ENCODE results near the gene PPARA. TPM values are rescaled to one million over a fixed set of nuclear protein-coding genes. Genes with fewer than 3 reads are reported as not detected.

PPARA gene
- total RNA-seq, 1 donor = 22.1 TPM

DNA sequence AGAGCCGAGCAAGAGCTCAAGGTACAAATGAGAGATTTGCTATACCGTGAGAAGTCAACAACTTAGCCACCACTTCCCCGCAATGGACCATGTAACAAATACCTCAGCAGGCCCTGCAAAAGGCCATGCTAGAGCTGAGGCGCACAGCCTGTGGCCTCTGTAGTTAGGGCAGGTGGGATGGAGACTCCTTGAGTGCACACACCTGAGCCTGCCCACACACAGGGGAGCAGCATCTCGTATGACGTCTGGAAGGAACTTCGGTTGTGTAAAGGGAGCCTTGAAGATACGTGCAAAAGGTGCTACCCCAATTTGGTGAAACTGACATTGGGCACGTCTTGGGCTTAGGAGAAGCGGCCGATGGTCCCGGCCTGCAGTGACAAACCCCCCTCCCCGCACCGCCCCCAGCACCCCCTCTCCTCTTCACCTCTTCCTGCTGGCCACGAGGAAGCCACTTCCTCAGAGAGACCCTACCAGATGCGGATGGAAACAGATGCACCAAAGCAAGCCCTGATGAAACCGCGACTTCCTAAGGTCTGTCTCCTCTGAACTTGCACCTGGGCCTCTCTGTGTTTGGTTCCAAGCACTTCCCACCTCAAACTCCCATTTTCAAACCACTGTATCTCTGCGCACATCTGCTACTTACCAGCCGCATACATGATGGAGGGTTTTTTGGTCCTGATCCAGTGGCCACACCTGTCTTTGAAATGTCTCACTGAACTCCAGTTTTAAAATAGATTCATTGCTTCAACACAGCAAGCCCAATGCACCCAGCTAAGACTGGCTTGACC lies 89.1 kb downstream of the PPARA start:
- Histone ChIP-seq H3K79me2 (ENCODE audit: insufficient read depth, low read length) (no peaks in the 10 kb centered on the region), H3K4me1 (ENCODE audit: insufficient read depth, low read length) (no peaks in the 10 kb centered on the region), H3K27me3 (ENCODE audit: insufficient read depth, low read length) (no peaks in the 10 kb centered on the region), H4K20me1 (ENCODE audit: insufficient read depth, low read length) (peaks cover 2% of the 10 kb centered on the region), H3K36me3 (ENCODE audit: insufficient read depth, low read length) (peaks cover 12% of the 10 kb centered on the region), H2AFZ (ENCODE audit: low read length) (no peak overlapping the region), H3K4me2 (ENCODE audit: insufficient read depth, low read length) (no peak overlapping the region), H3K27ac (ENCODE audit: low read depth, low read length) (no peak overlapping the region), H3K4me3 (ENCODE audit: insufficient read depth, low read length) (no peak overlapping the region), H3K9me3 (ENCODE audit: low read depth, low read length) (no peaks in the 10 kb centered on the region)
- DNase-seq (ENCODE audit: insufficient read length, low spot score, missing footprints) = no peak
- TF ChIP-seq, protein P1, sequence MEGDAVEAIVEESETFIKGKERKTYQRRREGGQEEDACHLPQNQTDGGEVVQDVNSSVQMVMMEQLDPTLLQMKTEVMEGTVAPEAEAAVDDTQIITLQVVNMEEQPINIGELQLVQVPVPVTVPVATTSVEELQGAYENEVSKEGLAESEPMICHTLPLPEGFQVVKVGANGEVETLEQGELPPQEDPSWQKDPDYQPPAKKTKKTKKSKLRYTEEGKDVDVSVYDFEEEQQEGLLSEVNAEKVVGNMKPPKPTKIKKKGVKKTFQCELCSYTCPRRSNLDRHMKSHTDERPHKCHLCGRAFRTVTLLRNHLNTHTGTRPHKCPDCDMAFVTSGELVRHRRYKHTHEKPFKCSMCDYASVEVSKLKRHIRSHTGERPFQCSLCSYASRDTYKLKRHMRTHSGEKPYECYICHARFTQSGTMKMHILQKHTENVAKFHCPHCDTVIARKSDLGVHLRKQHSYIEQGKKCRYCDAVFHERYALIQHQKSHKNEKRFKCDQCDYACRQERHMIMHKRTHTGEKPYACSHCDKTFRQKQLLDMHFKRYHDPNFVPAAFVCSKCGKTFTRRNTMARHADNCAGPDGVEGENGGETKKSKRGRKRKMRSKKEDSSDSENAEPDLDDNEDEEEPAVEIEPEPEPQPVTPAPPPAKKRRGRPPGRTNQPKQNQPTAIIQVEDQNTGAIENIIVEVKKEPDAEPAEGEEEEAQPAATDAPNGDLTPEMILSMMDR (IDR thresholded peaks at IDR 0.05; ENCODE audit: extremely low read depth, low read depth, low read length) = no peak

DNA sequence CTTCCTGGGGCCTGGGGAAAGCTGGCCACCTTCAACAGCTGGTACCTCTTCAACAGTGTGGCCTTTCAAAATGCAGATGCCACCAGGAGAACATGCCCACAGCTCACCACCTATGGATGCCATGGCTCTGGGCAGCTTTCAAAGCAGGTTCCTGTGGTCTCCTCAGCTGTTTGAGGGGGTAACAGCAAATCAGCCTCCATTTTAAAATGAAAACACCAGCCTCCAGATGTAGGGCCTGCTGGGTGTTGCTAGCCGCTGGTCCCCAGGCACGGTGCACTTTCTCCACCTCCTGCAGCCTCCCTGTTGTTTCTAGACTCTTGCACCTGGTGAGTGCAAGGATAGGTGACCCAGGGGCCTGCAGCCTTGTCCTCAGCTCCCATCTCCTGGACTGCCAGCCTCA lies 89.7 kb downstream of the PPARA start:
- no peaks in the 10 kb centered on the region for H3K27me3 ChIP-seq (ENCODE audit: insufficient read depth, low read length)
- H2AFZ ChIP-seq (ENCODE audit: low read length) = no peak overlapping the region
- no peak overlapping the region for H3K27ac ChIP-seq (ENCODE audit: low read depth, low read length)
- H3K4me2 ChIP-seq (ENCODE audit: insufficient read depth, low read length) = no peak overlapping the region
- H3K79me2 ChIP-seq (ENCODE audit: insufficient read depth, low read length) = no peaks in the 10 kb centered on the region
- no peaks in the 10 kb centered on the region for H3K9me3 ChIP-seq (ENCODE audit: low read depth, low read length)
- H3K4me1 ChIP-seq (ENCODE audit: insufficient read depth, low read length) = no peaks in the 10 kb centered on the region
- TF ChIP-seq, protein P1 (IDR thresholded peaks at IDR 0.05; ENCODE audit: extremely low read depth, low read depth, low read length) = no peak
- no peak for DNase-seq (ENCODE audit: insufficient read length, low spot score, missing footprints)
- H3K4me3 ChIP-seq (ENCODE audit: insufficient read depth, low read length) = no peak overlapping the region
- peaks cover 12% of the 10 kb centered on the region for H3K36me3 ChIP-seq (ENCODE audit: insufficient read depth, low read length)
- peaks cover 5% of the 10 kb centered on the region for H4K20me1 ChIP-seq (ENCODE audit: insufficient read depth, low read length)

DNA sequence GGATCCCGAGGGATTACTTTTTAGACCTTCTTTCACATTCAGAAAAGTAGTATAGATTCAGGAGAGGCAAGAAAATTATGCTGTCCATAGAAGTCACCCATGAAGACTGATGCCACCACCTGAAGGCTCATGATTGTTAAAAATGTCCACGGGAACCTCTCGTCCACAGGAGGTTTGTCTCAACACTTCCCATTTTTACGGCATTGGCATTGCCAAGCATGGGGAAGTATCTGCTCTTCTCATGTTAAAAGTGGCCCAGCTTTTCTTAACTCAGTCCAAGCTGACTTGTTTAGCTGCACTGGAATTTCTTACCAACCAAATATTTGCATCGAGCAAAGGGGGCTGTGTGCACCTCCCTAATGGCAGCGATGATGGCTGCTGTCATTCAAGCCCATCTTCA lies 90.2 kb downstream of the PPARA start:
- H3K27me3 ChIP-seq (ENCODE audit: insufficient read depth, low read length) = no peaks in the 10 kb centered on the region
- H4K20me1 ChIP-seq (ENCODE audit: insufficient read depth, low read length) = peaks cover 5% of the 10 kb centered on the region
- no peak overlapping the region for H3K4me2 ChIP-seq (ENCODE audit: insufficient read depth, low read length)
- no peaks in the 10 kb centered on the region for H3K4me1 ChIP-seq (ENCODE audit: insufficient read depth, low read length)
- no peak for DNase-seq (ENCODE audit: insufficient read length, low spot score, missing footprints)
- TF ChIP-seq, protein P1 (IDR thresholded peaks at IDR 0.05; ENCODE audit: extremely low read depth, low read depth, low read length) = no peak
- no peaks in the 10 kb centered on the region for H3K9me3 ChIP-seq (ENCODE audit: low read depth, low read length)
- H2AFZ ChIP-seq (ENCODE audit: low read length) = no peak overlapping the region
- H3K4me3 ChIP-seq (ENCODE audit: insufficient read depth, low read length) = no peak overlapping the region
- no peaks in the 10 kb centered on the region for H3K79me2 ChIP-seq (ENCODE audit: insufficient read depth, low read length)
- H3K27ac ChIP-seq (ENCODE audit: low read depth, low read length) = no peak overlapping the region
- peaks cover 8% of the 10 kb centered on the region for H3K36me3 ChIP-seq (ENCODE audit: insufficient read depth, low read length)

DNA sequence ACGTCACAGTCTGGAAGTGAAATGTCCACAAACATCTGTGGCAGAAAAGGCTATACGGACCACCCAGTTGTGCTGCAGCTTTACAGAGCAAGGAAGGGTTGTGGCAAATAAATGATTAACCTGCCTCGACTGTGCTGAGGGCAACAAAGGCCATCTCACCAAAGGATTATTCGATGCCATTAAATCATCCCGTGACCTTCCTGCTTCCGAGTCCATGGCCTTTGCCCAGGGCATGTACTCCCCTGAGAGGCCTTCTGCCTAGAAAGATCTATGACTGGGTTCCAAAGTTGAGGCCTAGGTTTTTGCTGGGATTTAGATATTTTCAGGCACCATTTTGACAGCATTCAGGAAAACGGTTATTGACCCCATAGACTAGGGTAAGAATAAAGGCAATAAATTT lies 90.6 kb downstream of the PPARA start:
- Histone ChIP-seq H3K36me3 (ENCODE audit: insufficient read depth, low read length) (peaks cover 8% of the 10 kb centered on the region), H3K79me2 (ENCODE audit: insufficient read depth, low read length) (no peaks in the 10 kb centered on the region), H3K27me3 (ENCODE audit: insufficient read depth, low read length) (no peaks in the 10 kb centered on the region), H3K4me1 (ENCODE audit: insufficient read depth, low read length) (no peaks in the 10 kb centered on the region), H3K4me3 (ENCODE audit: insufficient read depth, low read length) (no peak overlapping the region), H3K27ac (ENCODE audit: low read depth, low read length) (no peak overlapping the region), H3K4me2 (ENCODE audit: insufficient read depth, low read length) (no peak overlapping the region), H4K20me1 (ENCODE audit: insufficient read depth, low read length) (peaks cover 5% of the 10 kb centered on the region), H3K9me3 (ENCODE audit: low read depth, low read length) (no peaks in the 10 kb centered on the region), H2AFZ (ENCODE audit: low read length) (no peak overlapping the region)
- TF ChIP-seq, protein P1 (IDR thresholded peaks at IDR 0.05; ENCODE audit: extremely low read depth, low read depth, low read length) = no peak
- DNase-seq (ENCODE audit: insufficient read length, low spot score, missing footprints) = no peak

Measured in osteoblast (primary cell).